Measurements from ENCODE around the gene MLC1.

Gene MLC1

DNA sequence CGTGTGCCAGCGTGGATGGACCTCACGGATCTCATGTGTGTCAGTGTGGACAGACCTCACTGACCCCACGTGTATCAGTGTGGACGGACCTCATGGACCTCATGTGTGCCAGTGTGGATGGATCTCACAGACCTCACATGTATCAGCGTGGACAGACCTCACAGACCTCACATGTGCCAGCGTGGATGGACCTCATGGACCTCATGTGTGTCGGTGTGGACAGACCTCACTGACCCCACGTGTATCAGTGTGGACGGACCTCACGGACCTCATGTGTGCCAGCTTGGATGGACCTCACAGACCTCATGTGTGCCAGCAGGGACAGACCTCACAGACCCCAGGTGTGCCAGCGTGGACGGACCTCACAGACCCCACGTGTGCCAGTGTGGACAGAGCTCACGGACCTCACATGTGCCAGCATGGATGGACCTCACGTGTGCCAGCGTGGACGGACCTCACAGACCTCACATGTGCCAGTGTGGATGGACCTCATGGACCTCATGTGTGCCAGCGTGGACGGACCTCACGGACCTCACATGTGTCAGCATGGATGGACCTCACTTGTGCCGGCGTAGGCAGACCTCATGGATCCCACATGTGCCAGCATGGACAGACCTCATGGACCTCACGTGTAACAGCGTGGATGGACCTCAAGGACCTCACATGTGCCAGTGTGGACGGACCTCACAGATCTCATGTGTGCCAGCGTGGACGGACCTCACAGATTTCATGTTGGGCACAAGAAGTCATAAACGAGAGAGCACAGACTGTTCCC lies 45.4 kb downstream of the MLC1 start:
- no peak overlapping the region for H3K9ac ChIP-seq (ENCODE audit: low read length)
- no peaks in the 10 kb centered on the region for H3K4me1 ChIP-seq (ENCODE audit: control insufficient read depth, low read depth, low read length)
- H3K27ac ChIP-seq (ENCODE audit: low read length): no peak overlapping the region
- H3K27me3 ChIP-seq (ENCODE audit: control insufficient read depth, insufficient read depth, low read length): no peaks in the 10 kb centered on the region
- no peaks in the 10 kb centered on the region for H3K9me3 ChIP-seq (ENCODE audit: control insufficient read depth, low read depth, low read length)
- H3K36me3 ChIP-seq (ENCODE audit: control insufficient read depth, low read depth, low read length): no peaks in the 10 kb centered on the region
- no peak overlapping the region for H3K4me3 ChIP-seq (ENCODE audit: low read length)

DNA sequence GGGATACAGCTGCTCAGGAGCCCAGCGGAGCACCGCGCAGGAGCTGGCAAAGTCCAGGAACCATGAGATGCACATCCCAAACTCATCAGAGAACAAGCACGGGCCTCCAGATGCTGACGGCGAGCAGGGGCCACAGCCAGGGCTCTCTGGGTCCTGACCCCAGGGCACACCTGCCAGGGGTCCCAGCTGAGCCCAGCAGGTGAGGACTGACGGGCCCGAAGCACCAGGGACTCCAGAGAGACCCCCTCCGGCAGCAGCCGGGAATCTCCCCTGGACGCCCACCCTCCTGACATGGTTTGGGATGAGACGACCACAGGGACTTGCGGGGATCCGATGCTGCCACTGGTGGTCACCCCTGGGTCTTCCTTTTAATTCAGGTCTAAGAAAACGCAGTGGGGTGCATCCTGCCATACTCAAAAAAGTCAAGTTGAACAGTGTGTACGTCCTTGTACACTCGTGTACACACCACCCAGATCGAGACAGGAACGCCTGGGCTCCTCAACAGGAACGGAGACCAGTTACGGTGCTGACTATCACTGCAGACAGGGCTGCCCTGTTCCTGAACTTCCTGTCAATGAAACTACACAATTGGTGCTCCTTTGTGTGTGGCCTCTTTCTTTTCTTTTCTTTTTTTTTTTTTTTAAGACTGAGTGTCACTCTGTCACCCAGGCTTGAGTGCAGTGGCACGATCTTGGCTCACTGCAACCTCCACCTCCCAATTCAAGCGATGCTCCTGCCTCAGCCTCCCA lies 49.1 kb downstream of the MLC1 start:
- Histone ChIP-seq H3K4me3 (ENCODE audit: low read length) (no peak overlapping the region), H3K27me3 (ENCODE audit: control insufficient read depth, insufficient read depth, low read length) (peaks cover 1% of the 10 kb centered on the region), H3K9ac (ENCODE audit: low read length) (no peak overlapping the region), H3K36me3 (ENCODE audit: control insufficient read depth, low read depth, low read length) (no peaks in the 10 kb centered on the region), H3K27ac (ENCODE audit: low read length) (no peak overlapping the region), H3K9me3 (ENCODE audit: control insufficient read depth, low read depth, low read length) (no peaks in the 10 kb centered on the region), H3K4me1 (ENCODE audit: control insufficient read depth, low read depth, low read length) (no peaks in the 10 kb centered on the region)

- no peaks in the 10 kb centered on the region for H3K4me1 ChIP-seq (ENCODE audit: control insufficient read depth, low read depth, low read length)
- no peak overlapping the region for H3K27ac ChIP-seq (ENCODE audit: low read length)
- H3K27me3 ChIP-seq (ENCODE audit: control insufficient read depth, insufficient read depth, low read length): peaks cover 10% of the 10 kb centered on the region
- H3K9me3 ChIP-seq (ENCODE audit: control insufficient read depth, low read depth, low read length): no peaks in the 10 kb centered on the region
- no peak overlapping the region for H3K9ac ChIP-seq (ENCODE audit: low read length)
- no peaks in the 10 kb centered on the region for H3K36me3 ChIP-seq (ENCODE audit: control insufficient read depth, low read depth, low read length)
- H3K4me3 ChIP-seq (ENCODE audit: low read length): no peak overlapping the region
These were observed 49.9 kb downstream of the MLC1 start for GRCh38 chr22:50035131-50035881.

GRCh38 chr22:50034126-50035081 lies 50.8 kb downstream of the MLC1 start:
- Histone ChIP-seq H3K4me1 (ENCODE audit: control insufficient read depth, low read depth, low read length) (no peaks in the 10 kb centered on the region), H3K27ac (ENCODE audit: low read length) (no peak overlapping the region), H3K36me3 (ENCODE audit: control insufficient read depth, low read depth, low read length) (no peaks in the 10 kb centered on the region), H3K9ac (ENCODE audit: low read length) (no peak overlapping the region), H3K27me3 (ENCODE audit: control insufficient read depth, insufficient read depth, low read length) (peaks cover 17% of the 10 kb centered on the region), H3K4me3 (ENCODE audit: low read length) (no peak overlapping the region), H3K9me3 (ENCODE audit: control insufficient read depth, low read depth, low read length) (no peaks in the 10 kb centered on the region)

DNA sequence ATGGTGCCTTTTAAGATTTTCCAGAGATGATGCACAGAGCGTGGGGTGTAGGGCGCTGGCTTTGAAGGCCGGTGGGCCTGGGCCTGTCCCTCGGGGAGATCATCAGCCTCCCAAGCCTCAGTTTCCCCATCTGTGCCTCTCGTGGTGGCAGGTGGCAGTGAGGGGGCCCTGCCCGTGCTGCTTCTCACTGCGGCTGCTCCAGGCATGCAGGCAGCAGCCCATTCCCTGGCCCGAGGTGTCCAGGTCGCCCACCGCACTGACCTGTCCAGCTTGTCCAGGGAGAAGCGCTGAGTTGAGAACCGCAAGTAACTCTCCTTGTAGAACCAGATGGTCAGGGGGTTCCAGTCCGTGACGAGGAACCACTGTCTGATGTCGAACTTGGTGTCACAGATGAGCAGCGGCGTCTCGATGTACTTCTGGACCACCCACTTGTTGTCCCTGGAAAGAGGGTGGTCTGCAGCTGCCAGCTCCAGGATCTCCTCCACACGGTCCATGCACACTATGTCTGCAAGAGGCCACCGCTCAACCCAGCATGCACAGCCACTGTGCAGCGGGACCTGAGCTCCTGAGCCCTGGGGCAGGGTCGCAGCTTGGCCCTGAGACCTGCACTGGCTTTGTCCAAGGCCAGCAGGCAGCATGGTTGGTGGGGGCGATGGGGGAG lies 52.2 kb downstream of the MLC1 start:
- no peak overlapping the region for H3K9ac ChIP-seq (ENCODE audit: low read length)
- H3K27me3 ChIP-seq (ENCODE audit: control insufficient read depth, insufficient read depth, low read length): peaks cover 24% of the 10 kb centered on the region
- H3K27ac ChIP-seq (ENCODE audit: low read length): no peak overlapping the region
- H3K36me3 ChIP-seq (ENCODE audit: control insufficient read depth, low read depth, low read length): no peaks in the 10 kb centered on the region
- H3K4me3 ChIP-seq (ENCODE audit: low read length): no peak overlapping the region
- no peaks in the 10 kb centered on the region for H3K9me3 ChIP-seq (ENCODE audit: control insufficient read depth, low read depth, low read length)
- H3K4me1 ChIP-seq (ENCODE audit: control insufficient read depth, low read depth, low read length): no peaks in the 10 kb centered on the region

DNA sequence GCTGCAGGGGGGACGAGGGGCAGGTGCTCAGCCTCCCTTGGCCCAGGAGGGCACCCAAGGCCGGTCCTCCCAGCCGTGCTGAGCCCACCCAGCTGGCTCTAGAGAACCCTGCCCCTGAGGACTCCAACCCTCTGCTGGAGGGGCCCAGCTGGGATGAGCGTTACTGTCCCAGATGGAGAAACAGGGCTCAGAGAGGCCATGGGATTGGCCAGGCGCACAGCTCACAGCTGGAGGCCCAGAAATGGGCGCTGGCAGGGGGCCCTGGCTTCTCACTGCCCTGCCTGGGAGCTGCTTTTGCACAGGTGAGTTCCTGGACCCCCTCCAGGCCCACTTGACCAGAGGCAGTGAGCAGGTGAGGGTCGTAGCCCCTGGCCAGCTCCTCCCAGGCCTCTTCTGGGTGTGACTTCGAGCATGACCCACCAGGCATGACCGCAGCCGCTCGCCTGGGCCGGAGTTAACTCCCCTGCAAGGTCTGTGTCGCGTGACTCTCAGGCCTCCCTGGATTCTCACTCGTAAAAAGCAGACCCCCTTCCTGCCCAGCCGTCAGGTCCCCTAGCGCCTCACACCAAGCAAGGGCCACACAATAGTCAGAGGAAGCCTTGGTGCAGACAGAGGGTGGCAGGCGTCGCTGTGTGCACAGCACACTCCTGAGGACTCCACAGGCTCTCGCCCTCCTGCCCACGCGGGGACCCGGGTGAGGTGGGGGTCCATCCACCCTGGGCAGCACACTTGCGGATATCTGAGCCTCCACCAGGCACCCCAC lies 52.9 kb downstream of the MLC1 start:
- Histone ChIP-seq H3K27ac (ENCODE audit: low read length) (no peak overlapping the region), H3K4me3 (ENCODE audit: low read length) (no peak overlapping the region), H3K4me1 (ENCODE audit: control insufficient read depth, low read depth, low read length) (no peaks in the 10 kb centered on the region), H3K9ac (ENCODE audit: low read length) (no peak overlapping the region), H3K36me3 (ENCODE audit: control insufficient read depth, low read depth, low read length) (no peaks in the 10 kb centered on the region), H3K27me3 (ENCODE audit: control insufficient read depth, insufficient read depth, low read length) (peaks cover 26% of the 10 kb centered on the region), H3K9me3 (ENCODE audit: control insufficient read depth, low read depth, low read length) (no peaks in the 10 kb centered on the region)

DNA sequence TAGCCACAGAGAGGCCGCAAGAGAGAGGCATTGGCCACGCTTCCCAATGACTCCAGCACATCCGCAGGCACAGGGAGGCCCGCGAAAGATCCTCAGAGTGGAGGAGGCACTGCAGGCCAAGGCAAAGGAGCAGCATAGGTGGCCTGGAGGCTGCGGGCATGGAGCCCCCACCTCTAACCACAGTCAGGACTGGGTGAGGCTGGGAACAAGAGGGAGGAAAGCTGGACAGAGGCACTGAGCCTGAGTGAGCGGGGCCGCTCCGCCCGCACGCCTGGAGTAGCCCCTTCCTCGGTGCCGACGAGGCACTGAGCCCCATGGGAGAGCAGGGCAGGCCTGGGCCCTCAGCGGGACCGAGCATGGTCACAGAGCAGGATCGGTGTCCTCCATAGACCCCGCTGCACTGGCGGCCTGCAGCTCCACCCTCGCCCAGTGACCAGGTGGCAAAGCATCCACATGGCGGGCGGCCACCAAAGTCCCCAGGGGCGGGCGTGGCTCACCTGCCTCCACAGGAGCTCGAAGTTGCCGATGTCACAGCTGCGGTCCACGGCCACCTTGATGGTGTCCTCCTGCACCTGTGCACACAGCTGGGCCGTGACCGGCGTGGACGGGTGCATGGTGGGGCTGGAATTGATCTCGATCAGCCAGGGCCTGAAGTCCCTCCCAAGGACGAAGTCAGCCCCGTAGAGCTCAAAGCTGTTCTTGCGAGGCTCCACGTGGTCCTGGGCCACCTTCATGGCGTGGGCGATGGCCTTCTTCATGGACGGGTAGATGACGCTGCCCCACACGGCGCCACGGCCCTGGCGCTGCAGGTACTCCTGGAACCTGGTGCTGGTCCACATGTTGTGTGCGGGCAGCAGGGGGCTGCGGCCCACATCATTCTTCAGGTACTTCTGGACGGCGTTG lies 53.8 kb downstream of the MLC1 start:
- Histone ChIP-seq H3K36me3 (ENCODE audit: control insufficient read depth, low read depth, low read length) (no peaks in the 10 kb centered on the region), H3K9ac (ENCODE audit: low read length) (no peak overlapping the region), H3K27ac (ENCODE audit: low read length) (no peak overlapping the region), H3K4me1 (ENCODE audit: control insufficient read depth, low read depth, low read length) (no peaks in the 10 kb centered on the region), H3K9me3 (ENCODE audit: control insufficient read depth, low read depth, low read length) (no peaks in the 10 kb centered on the region), H3K4me3 (ENCODE audit: low read length) (no peak overlapping the region), H3K27me3 (ENCODE audit: control insufficient read depth, insufficient read depth, low read length) (peaks cover 26% of the 10 kb centered on the region)

- H3K9ac ChIP-seq (ENCODE audit: low read length): no peak overlapping the region
- no peaks in the 10 kb centered on the region for H3K4me1 ChIP-seq (ENCODE audit: control insufficient read depth, low read depth, low read length)
- peak overlapping the region; percentile 40 for H3K4me3 ChIP-seq (ENCODE audit: low read length)
- peaks cover 26% of the 10 kb centered on the region for H3K27me3 ChIP-seq (ENCODE audit: control insufficient read depth, insufficient read depth, low read length)
- H3K27ac ChIP-seq (ENCODE audit: low read length): no peak overlapping the region
- no peaks in the 10 kb centered on the region for H3K36me3 ChIP-seq (ENCODE audit: control insufficient read depth, low read depth, low read length)
- no peaks in the 10 kb centered on the region for H3K9me3 ChIP-seq (ENCODE audit: control insufficient read depth, low read depth, low read length)
These were observed 54.7 kb downstream of the MLC1 start for GRCh38 chr22:50030297-50031188.
